Medulla oblongata (tissue), 1 donor: Measurements from ENCODE around the gene KIAA2012.
A peak's percentile ranks its signal among the peaks of the same experiment; 100 is the strongest.
"Not testable (repeated sequence)": the region's sequence is repeated elsewhere in the genome, so short reads cannot be mapped to it uniquely, and the experiment has no call there.

Experiments
- DNase-seq: peaks from one replicate; pipeline ENCODE4 v3.0.0-alpha.2; 2015; ENCODE audit errors: extremely low spot score

KIAA2012 gene

DNA sequence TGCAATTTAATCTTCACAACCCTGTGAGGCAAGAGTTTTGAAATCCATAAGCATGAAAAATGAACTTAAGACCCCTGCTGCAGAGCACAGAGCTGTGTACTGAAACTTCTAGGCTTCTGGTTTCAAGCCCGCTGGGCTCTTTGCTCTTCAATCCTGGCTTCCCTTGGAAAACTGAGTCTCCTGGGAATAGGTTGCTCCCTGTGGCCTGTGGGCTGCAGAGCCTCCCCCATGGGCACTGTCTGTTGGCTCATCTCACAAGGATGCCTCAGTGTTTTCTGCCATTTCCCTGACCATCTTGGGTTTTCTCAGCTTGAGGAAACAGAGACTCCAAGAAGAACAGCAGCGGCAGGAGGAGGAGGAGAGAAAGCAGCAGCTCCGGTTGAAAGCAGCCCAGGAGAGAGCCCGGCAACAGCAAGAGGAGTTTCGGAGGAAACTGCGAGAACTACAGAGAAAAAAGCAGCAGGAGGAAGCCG is 120.9 kb downstream of the KIAA2012 start:
- DNase-seq: no peak

DNA sequence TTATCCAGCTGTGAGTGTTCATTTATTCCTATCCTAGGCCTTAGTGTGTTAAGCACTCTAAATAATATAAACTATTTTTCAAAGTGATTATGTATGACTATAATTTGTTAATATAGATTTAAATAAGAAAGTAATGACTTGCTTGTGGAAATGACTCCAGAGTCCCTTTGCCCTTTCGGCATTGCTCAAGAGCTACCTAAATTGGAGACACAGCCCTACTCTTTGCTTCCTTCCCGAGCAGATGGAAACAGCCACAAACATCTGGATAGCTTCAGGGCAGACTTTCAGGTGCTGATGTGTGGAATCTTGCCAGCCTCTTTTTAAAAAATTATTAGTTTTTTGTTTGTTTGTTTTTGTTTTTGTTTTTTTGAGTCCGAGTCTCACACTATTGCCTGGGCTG is 121.4 kb downstream of the KIAA2012 start:
- DNase-seq: no peak

DNA sequence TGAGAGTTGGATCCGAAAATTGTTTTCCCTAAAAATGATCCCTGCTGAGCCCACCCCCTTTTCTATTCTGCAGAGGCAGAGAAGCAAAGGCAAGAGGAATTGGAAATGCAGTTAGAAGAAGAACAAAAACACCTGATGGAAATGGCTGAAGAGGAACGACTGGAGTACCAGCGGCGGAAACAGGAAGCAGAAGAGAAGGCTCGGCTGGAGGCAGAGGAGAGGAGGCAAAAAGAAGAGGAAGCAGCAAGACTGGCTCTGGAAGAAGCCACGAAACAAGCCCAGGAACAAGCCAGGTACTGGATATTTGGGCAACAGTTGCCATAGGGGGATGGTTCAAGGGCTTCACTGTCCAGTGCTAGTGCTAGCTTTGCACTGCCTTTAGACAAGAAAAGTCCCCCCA is 123.7 kb downstream of the KIAA2012 start:
- no peak for DNase-seq

DNA sequence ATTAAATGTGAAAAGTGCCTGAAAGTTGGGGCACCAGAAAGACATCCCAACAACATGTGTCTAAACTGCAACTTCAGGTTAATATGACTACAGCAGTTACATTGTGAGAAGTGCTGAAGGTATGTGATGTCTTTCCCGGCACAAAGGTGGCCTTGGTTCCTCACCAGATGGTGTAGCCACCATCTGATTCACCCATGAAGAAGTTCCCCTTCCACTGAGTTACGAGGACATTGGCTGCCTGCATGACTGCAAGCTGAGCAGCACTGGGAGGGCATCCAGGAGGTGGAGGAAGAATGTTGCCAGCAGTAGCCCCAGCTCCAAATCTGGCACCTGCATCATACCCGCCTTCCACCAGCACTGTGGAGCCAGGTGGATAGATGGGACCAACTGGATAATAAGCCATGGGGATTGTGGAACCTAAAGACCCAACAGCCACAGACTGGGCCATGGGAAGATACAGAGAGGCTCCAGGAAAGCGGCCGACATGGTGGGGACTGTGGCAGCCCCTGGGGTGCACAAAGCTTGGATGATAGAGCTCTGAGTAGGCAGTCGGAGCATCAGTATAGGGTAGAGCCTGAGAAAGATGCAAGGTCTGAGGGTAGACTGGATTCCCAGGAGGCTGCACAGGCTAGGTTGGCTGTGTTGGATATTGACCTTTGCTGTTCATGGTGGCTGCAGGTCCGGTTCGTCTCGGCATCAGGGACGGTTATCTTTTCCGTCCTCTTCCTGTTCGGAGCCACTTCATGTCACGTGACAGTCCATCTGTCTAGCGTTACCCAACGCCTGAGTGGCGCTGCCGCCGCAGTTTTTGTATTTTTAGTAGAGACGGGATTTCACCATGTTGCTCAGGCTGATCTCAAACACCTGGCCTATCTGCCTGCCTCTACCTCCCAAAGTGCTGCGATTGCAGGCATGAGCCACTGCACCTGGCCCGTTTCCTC is 128.4 kb downstream of the KIAA2012 start:
- DNase-seq: no peak

DNA sequence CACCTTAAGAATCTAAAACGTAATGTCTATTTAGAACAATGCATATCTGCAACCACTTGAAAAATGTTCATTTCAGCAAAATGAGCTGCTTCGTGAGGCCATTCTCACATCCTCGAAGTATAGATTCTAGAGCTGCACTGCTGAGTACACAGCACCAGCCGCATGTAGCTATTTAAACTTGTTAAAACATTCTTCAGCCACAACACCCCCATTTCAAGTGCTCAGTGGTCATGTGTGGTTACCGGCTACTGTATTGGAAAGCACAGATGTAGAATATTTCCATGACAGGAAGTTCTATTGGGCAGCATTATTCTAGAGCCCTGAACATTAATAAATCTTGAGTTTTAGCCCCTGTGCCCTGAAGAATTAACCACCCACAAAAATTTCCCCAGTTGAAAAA is 130.3 kb downstream of the KIAA2012 start:
- DNase-seq: no peak

DNA sequence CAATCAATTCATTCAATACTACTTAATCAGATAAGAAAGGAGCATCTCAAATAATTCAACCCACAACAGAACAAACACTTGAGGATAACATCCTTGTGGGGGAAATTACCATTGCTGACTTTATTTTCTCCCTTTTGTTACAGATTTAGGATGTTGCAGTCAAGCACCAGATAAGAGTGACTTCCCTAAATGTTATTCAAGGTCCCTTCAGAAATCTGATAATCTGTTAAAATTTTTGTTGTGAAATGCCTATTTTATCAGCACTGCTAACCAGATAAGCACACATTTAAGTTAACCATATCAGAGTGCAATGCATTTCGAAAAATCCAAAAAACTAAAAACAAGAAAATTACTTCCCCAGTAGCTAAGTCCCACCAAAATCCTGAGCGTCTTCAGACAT is 131.8 kb downstream of the KIAA2012 start:
- DNase-seq: no peak

DNA sequence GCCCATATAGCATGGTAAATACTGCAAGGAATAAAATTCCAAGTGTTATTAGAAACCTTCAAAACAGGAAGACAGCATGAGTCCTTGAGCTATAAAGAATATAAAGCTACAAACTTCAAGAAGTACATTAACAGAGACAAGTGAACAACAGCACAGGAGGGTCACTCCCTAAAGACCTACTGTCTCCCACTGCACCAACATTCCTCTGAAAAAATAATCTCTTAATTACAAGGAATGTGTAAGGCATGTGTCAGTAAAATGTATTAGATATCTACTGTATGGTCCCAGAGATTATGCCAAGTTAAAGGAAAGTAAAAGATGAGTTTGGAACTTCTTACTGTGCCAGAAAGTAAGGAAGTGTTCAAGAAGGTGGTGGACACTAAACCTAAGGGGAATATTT is 135.5 kb downstream of the KIAA2012 start:
- DNase-seq: no peak

DNA sequence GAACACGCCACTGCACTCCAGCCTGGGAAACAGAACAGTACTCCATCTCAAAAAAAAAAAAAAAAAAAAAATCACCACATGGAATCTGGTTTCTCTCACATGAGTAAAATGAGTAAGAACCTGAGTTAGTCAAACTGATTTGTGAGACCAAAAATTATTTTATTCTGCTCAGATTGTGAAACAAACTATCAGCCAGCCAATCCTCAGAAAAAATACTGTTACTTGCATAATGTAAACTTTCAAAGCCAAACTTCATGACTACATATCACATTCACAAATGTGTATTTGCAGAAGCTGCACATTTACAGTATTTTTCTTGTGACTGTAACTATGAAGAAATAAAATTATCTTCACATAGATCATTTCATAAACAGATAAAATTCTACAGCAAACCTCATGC is 142.1 kb downstream of the KIAA2012 start:
- DNase-seq: no peak

DNA sequence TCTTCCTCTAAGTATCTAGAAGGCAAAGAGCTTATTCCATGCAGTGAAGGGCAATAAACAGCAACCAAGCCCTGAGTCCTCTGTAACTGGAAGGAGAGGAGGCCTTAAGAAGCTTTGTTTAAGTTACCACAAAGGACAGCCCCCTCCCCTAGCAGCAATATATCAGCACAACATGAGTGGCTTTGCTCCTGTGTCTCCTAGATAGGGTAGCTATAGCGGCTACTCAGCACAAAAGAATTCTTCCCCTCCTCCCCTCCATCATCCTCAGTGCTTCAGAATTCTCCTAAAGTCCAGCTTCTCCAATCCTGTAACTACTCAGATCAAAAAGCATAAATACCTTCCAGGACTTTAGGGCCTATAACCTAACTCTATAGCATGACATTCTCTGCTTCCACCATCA is 148.8 kb downstream of the KIAA2012 start:
- DNase-seq: no peak

DNA sequence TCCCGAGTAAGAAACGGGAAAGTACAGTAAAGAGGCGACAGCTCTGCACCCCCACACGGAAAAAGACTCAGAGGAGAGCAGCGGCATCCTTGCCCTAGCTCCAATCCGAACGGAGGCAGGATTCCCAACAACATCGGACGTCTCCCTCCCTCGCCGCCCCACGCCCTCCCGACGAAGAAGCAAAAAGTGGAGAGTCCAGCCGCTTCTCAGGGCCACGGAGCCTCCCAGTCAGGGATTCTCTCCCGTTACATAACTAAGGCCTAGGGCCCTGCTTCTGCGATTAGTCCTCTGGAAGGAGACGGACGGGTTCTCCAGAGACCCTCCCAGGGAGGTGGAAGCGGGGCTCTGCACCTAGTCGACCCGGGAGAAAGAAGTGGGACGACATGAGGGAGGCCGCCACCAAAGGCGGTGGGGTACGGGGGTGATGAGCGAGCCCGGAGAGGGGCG is 164.8 kb downstream of the KIAA2012 start:
- DNase-seq: peak; percentile 24

DNA sequence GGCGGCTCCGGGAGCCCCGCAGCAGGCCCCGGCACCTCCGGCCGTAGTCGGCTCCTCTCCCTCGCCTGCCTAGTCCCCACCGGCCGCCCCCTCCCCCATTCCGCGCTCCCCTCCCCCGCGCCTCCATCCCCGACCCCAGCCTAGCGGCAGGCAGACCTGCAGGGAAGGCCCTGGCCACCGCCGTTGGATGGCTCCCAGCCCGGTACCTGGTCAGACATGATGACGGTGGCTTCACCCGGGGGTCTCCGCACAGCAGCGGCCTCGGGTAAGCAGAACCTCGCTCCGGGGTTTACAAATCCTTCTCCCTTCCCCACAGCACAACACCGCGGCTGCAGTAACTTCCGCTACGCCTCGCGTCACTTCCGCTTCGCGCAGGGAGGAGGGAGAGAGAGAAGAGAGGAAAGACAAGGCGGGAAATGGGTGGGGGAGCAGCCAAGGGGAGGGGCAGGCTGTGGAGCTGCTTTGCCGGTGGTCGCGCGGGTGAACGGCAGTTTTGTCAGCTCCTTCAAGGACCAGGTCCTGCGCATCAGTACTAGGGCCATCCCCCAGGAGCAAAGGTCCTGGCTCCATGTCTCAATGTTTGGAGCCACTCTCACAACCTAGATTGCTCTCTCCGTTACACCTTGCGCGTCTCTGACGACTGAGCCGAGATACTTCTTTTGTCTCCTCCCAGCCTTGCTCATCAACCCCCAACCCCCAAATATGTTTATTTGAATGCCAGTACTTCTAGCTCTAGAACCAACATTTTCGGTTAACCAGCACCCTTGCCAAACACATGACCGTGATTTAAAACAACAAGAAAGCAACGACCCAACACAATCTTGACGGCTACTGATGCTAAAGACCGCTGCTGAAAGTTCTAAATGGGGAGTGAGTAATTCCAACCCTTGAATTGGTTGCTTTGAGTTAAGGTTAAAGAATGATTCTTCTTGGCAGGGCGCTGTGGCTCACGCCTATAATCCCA is 165.5 kb downstream of the KIAA2012 start, which contains the start of gene SUMO1:
TSS of gene SUMO1 (minus strand) at position 364 of the 964 bp plus-strand sequence. CDS start at position 218, 146 bp downstream.
- peak; percentile 98 for DNase-seq

DNA sequence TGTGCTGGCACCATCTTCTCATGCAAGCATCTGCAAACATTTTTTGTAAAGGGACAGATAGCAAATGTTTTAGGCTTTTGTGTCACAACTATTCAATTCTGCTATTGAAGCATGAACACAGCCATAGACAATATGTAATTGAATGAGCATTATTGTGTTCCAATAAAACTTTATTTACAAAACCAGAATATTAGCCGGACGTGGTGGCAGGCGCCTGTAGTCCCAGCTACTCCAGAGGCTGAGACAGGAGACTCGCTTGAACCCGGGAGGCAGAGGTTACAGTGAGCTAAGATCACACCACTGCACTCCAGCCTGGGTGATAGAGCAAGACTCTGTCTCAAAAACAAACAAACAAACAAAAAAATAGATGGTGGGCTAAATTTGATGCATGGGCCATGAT is 174.7 kb downstream of the KIAA2012 start:
- DNase-seq: not testable (repeated sequence)

DNA sequence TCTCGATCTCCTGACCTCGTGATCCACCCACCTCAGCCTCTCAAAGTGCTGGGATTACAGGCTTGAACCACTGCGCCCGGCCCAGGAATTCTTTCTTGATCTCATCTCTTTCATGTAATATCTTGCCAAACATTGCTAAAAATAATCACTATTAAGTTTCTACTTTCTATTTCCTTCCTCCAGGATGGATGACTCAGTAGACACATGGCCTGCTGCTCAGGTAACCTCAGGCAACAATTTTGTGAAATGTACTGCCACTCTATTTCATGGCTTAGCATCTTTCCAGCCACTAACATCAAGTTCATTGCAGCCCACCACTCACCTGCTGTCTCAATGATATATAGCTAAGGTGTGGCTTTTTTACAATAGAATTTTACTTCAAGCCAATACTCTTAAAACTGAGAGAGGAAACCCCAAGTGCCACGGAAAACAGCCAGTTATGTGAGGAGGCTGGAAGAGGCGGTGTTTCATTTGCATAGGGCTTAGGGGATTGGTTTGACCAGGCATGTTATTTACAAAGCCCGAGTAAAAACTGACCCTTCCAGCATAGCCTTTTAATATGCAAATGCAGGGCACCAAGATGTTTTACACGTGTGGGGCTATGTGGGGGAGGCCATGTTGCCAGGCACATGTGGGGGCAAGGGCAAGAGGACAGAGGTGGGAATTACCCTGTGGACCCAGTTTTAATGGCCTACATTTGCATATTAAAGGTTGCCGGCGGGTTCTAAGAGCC is 176.6 kb downstream of the KIAA2012 start:
- no peak for DNase-seq

DNA sequence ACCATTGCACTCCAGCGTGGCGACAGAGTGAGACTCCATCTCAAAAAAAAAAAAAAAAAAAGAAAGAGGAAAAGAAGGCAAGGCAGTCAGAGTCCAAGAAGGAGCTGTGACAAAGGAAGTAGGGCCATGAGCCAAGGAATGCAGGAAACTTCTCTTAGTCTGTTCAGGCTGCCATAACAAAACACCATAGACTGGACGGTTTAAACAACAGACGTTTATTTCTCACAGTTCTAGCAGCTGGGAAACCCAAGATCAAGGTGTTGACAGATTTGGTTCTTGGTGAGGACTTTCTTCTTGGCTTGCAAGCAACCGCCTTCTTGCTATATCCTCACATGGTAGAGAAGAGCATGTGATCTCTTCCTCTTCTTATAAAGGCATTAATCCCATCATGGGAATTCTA is 178.4 kb downstream of the KIAA2012 start:
- no peak for DNase-seq
